B cell (primary cell): ENCODE measurements around the gene HAPSTR1. TPM values are rescaled to one million over a fixed set of nuclear protein-coding genes. Genes with fewer than 3 reads are reported as not detected.

Experiments used
- ATAC-seq: fragments of 200-7000 bp; cut with Tn5 transposase; one replicate; pipeline ENCODE4 v1.10.0; 2021; ENCODE audit warnings: low read depth, mild to moderate bottlenecking, moderate number of reproducible peaks, moderate library complexity
- CTCF ChIA-PET: fragments of 350-600 bp; sonication (Branson Sonifier 250); formaldehyde crosslinking; loops from one replicate; lab custom pipeline; 2021; ENCODE audit warnings: antibody characterized with exemption, inconsistent platforms; lab: Charles Lee
- POLR2A ChIA-PET: fragments of 350-600 bp; sonication (Branson Sonifier 250); formaldehyde crosslinking; loops from one replicate; lab custom pipeline; 2021; ENCODE audit warnings: antibody characterized with exemption; lab: Charles Lee
- DNase-seq: peaks from one replicate; pipeline ENCODE4 v3.0.0; 2013
- H2AFZ ChIP-seq: 2 replicates; pipeline ENCODE4 v1.6.1; 2012; ENCODE audit warnings: mild to moderate bottlenecking, low read depth, low read length; ENCODE audit not compliant: insufficient read depth, poor library complexity, severe bottlenecking
- H3K27ac ChIP-seq, 2 donors: 1 replicate in 1 of 2; 2 replicates in 1 of 2; pipeline ENCODE4 v1.5.1; 2012 to 2013; ENCODE audit warnings: low read length in 2 of 2, mild to moderate bottlenecking in 2 of 2, moderate library complexity in 1 of 2
- H3K27me3 ChIP-seq, 4 experiments: fragments of 200-600 bp in 1 of 4; sonication (generic) in 1 of 4; replicated peaks in 1 of 4; 1 replicate in 2 of 4; 2 replicates in 2 of 4; pipeline versions ENCODE4 v1.6.1 to v1.7.0; 2013 to 2016; ENCODE audit warnings: low read length in 3 of 4, mild to moderate bottlenecking in 2 of 4, mixed read lengths in 1 of 4, moderate library complexity in 1 of 4; ENCODE audit not compliant: insufficient read depth in 4 of 4, control insufficient read depth in 3 of 4; ENCODE audit errors: control extremely low read depth in 1 of 4
- H3K36me3 ChIP-seq, 2 experiments: replicated peaks in 1 of 2; 1 replicate in 1 of 2; 2 replicates in 1 of 2; pipeline versions ENCODE4 v1.6.1 to v1.7.1; 2013; ENCODE audit warnings: low read length in 1 of 2; ENCODE audit not compliant: insufficient read depth in 2 of 2, control insufficient read depth in 1 of 2; ENCODE audit errors: control extremely low read depth in 1 of 2, extremely low read depth in 1 of 2
- H3K4me1 ChIP-seq, 2 donors: fragments of 200-600 bp in 1 of 2; sonication (generic) in 1 of 2; 1 replicate in 1 of 2; 2 replicates in 1 of 2; pipeline versions ENCODE4 v1.5.1 to v1.6.1; 2013 to 2017; ENCODE audit warnings: low read length in 2 of 2; ENCODE audit not compliant: control insufficient read depth in 2 of 2, insufficient read depth in 2 of 2
- H3K4me2 ChIP-seq: replicated peaks from 2 replicates; pipeline ENCODE3; 2012; ENCODE audit warnings: mild to moderate bottlenecking, low read depth, low read length; ENCODE audit not compliant: poor library complexity, severe bottlenecking
- H3K4me3 ChIP-seq, 5 experiments: fragments of 200-600 bp in 1 of 5; sonication (generic) in 1 of 5; 1 replicate in 3 of 5; 2 replicates in 2 of 5; pipeline versions ENCODE4 v1.5.1 to v1.7.0; 2011 to 2016; ENCODE audit warnings: low read length in 4 of 5, mild to moderate bottlenecking in 4 of 5, low read depth in 2 of 5, control low read depth in 1 of 5, moderate library complexity in 1 of 5; ENCODE audit not compliant: insufficient read depth in 1 of 5; ENCODE audit errors: control extremely low read depth in 1 of 5, extremely low read depth in 1 of 5
- H3K79me2 ChIP-seq: fragments of 200-600 bp; sonication (generic); one replicate; pipeline ENCODE4 v1.6.0; 2016; ENCODE audit warnings: low read length; ENCODE audit not compliant: control insufficient read depth, insufficient read depth
- H3K9ac ChIP-seq: fragments of 200-600 bp; sonication (generic); 2 replicates; pipeline ENCODE4 v1.6.1; 2017; ENCODE audit warnings: mild to moderate bottlenecking, low read length, moderate library complexity
- H3K9me3 ChIP-seq, 3 donors: one replicate each; pipeline versions ENCODE4 v1.6.1 to v1.7.1; 2013; ENCODE audit warnings: low read length in 2 of 3; ENCODE audit not compliant: control insufficient read depth in 2 of 3, insufficient read depth in 1 of 3; ENCODE audit errors: control extremely low read depth in 1 of 3
- H4K20me1 ChIP-seq: 2 replicates; pipeline ENCODE4 v1.6.0; 2012; ENCODE audit warnings: mild to moderate bottlenecking, low read length; ENCODE audit not compliant: insufficient read depth, control insufficient read depth, poor library complexity, severe bottlenecking
- H3K27ac Mint-ChIP-seq: one replicate; pipeline ENCODE4 v1.8.0; 2021; ENCODE audit warnings: mixed read lengths
- H3K27me3 Mint-ChIP-seq: one replicate; pipeline ENCODE4 v1.8.0; 2021; ENCODE audit warnings: mixed read lengths
- H3K4me1 Mint-ChIP-seq: one replicate; pipeline ENCODE4 v1.8.0; 2021; ENCODE audit warnings: mixed read lengths
- H3K4me3 Mint-ChIP-seq: one replicate; pipeline ENCODE4 v1.8.0; 2021; ENCODE audit warnings: mixed read lengths
- H3K9me3 Mint-ChIP-seq: one replicate; pipeline ENCODE4 v1.8.0; 2022; ENCODE audit warnings: mixed read lengths; ENCODE audit not compliant: insufficient read depth
- EZH2 ChIP-seq: IDR thresholded peaks from 2 replicates; pipeline ENCODE4 v1.6.1; 2012; ENCODE audit warnings: borderline replicate concordance, low read depth, mild to moderate bottlenecking, moderate library complexity, low read length; ENCODE audit not compliant: insufficient read depth, poor library complexity, severe bottlenecking
- WGBS: methylation state at CpG from one replicate; pipeline ENCODE4 v1.1.5; 2013; ENCODE audit warnings: missing lambda C conversion rate; ENCODE audit not compliant: insufficient coverage; 5-methylcytosine and 5-hydroxymethylcytosine counted together
- intact Hi-C: fragments of 100-400 bp; cut with micrococcal nuclease; formaldehyde crosslinking; loops from one replicate; pipeline ENCODE4 v1.10.0; 2022
- polyA plus RNA-seq: library from polyadenylated mRNA; depleted of rRNA; stranded (reverse); fragments of >200 nt; gene quantifications from 2 replicates; pipeline ENCODE4 v1.2.3, GENCODE V29; 2012
- total RNA-seq, 2 donors: library from RNA; stranded (reverse); fragments of 120-200 nt in 1 of 2; gene quantifications; 1 replicate in 1 of 2; 2 replicates in 1 of 2; pipeline versions ENCODE4 v1.2.3 to v1.2.4, GENCODE V29; 2013 to 2022
- TF ChIP-seq, protein P1 (sequence below): fragments of 200-600 bp; IDR thresholded peaks from one replicate; pipeline ENCODE4 v1.8.0; 2022; ENCODE audit warnings: antibody characterized with exemption, mild to moderate bottlenecking

HAPSTR1 gene
- total and polyA plus RNA-seq, 2 donors (not counting 1 experiment from before 2014, with no cell fraction given), result 35.5 to 99.2 TPM

GRCh38 chr16:9123401-9123800 is 32.0 kb downstream of the HAPSTR1 start:
- 99% methylated on average over 7 of the region's 7 CpGs for WGBS
- Histone ChIP-seq H3K9me3 (no peaks in the 10 kb centered on the region), H3K4me2 (peak overlapping the region; percentile 49), H3K79me2 (peaks cover 81% of the 10 kb centered on the region), H4K20me1 (peaks cover 80% of the 10 kb centered on the region), H3K27ac (peak overlapping the region in 1 of 2 donors; percentile 34), H3K27me3 (no peaks in the 10 kb centered on the region), H3K4me3 (peak overlapping the region in 1 of 5 experiments; percentile 7), H3K4me1 (peaks cover 57 to 60% of the 10 kb centered on the region in 2 donors), H3K36me3 (peaks cover 2 to 24% of the 10 kb centered on the region in 2 experiments), H3K9ac (no peak overlapping the region), H2AFZ (no peak overlapping the region)
- H3K27me3 Mint-ChIP-seq, result no peaks in the 10 kb centered on the region
- ChIA-PET POLR2A (no interaction called here), CTCF (interaction anchor here (0.5 to 2.5 kb wide), 2 partner anchors 12 to 157 kb away, joined by 4 to 16 read pairs; no protein-coding TSS in a partner anchor)
- intact Hi-C loops, result no loop called here
- H3K27ac Mint-ChIP-seq, result peak overlapping the region; percentile 83
- ATAC-seq, result no peak
- no peak for DNase-seq
- peak overlapping the region; percentile 59 for H3K4me3 Mint-ChIP-seq
- H3K9me3 Mint-ChIP-seq, result no peaks in the 10 kb centered on the region
- TF ChIP-seq, protein P1, sequence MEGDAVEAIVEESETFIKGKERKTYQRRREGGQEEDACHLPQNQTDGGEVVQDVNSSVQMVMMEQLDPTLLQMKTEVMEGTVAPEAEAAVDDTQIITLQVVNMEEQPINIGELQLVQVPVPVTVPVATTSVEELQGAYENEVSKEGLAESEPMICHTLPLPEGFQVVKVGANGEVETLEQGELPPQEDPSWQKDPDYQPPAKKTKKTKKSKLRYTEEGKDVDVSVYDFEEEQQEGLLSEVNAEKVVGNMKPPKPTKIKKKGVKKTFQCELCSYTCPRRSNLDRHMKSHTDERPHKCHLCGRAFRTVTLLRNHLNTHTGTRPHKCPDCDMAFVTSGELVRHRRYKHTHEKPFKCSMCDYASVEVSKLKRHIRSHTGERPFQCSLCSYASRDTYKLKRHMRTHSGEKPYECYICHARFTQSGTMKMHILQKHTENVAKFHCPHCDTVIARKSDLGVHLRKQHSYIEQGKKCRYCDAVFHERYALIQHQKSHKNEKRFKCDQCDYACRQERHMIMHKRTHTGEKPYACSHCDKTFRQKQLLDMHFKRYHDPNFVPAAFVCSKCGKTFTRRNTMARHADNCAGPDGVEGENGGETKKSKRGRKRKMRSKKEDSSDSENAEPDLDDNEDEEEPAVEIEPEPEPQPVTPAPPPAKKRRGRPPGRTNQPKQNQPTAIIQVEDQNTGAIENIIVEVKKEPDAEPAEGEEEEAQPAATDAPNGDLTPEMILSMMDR, result no peak
- TF ChIP-seq EZH2, result no peak
- H3K4me1 Mint-ChIP-seq, result peaks cover 57% of the 10 kb centered on the region

- Histone ChIP-seq H3K4me3 (peak overlapping the region in 1 of 5 experiments; percentile 7), H2AFZ (no peak overlapping the region), H3K27me3 (no peaks in the 10 kb centered on the region), H3K4me2 (peak overlapping the region; percentile 49), H3K36me3 (peaks cover 2 to 19% of the 10 kb centered on the region in 2 experiments), H3K4me1 (peaks cover 59 to 63% of the 10 kb centered on the region in 2 donors), H4K20me1 (peaks cover 77% of the 10 kb centered on the region), H3K79me2 (peaks cover 78% of the 10 kb centered on the region), H3K27ac (peak overlapping the region in 1 of 2 donors; percentile 34), H3K9me3 (no peaks in the 10 kb centered on the region), H3K9ac (no peak overlapping the region)
- DNase-seq (peak; percentile 75), ATAC-seq (peak; percentile 88)
- H3K4me3 Mint-ChIP-seq, result peak overlapping the region; percentile 59
- ChIA-PET POLR2A (no interaction called here), CTCF (interaction anchor here (2.5 kb wide), 1 partner anchor 11 kb away, joined by 16 read pairs; no protein-coding TSS in a partner anchor)
- TF ChIP-seq, protein P1, result no peak
- no peak for TF ChIP-seq EZH2
- no peaks in the 10 kb centered on the region for H3K9me3 Mint-ChIP-seq
- 0% methylated on average over 2 of the region's 5 CpGs for WGBS
- intact Hi-C loops, result no loop called here
- no peaks in the 10 kb centered on the region for H3K27me3 Mint-ChIP-seq
- H3K27ac Mint-ChIP-seq, result peak overlapping the region; percentile 83
- peaks cover 59% of the 10 kb centered on the region for H3K4me1 Mint-ChIP-seq
Measured at GRCh38 chr16:9123871-9124270, 32.4 kb downstream of the HAPSTR1 start.
